Upper lobe of left lung (tissue), 6 donors: Measurements from ENCODE around the gene SHD. TPM values are rescaled to one million over a fixed set of nuclear protein-coding genes. Genes with fewer than 3 reads are reported as not detected.

ENCODE experiments used
- ATAC-seq, 2 donors: fragments of 200-7000 bp; cut with Tn5 transposase; one replicate each; pipeline ENCODE4 v1.9.1; 2022; ENCODE audit warnings: mild to moderate bottlenecking in 2 of 2, moderate library complexity in 2 of 2; ENCODE audit not compliant: low FRiP score in 2 of 2
- DNase-seq, 2 donors: peaks; one replicate each; pipeline ENCODE4 v3.0.0-alpha.2; 2019 to 2020
- H3K27ac ChIP-seq, 4 donors: fragments of 200-600 bp; sonication (generic); one replicate each; pipeline ENCODE4 v1.5.1; 2016 to 2019
- H3K27me3 ChIP-seq, 4 donors: fragments of 200-600 bp; sonication (generic); one replicate each; pipeline ENCODE4 v1.5.1; 2017 to 2019
- H3K36me3 ChIP-seq, 4 donors: fragments of 200-600 bp; sonication (generic); one replicate each; pipeline ENCODE4 v1.5.1; 2016 to 2019
- H3K4me1 ChIP-seq, 4 donors: fragments of 200-600 bp; sonication (generic); one replicate each; pipeline ENCODE4 v1.5.1; 2018 to 2019
- H3K4me3 ChIP-seq, 4 donors: fragments of 200-600 bp; sonication (generic); one replicate each; pipeline ENCODE4 v1.5.1; 2017 to 2019; ENCODE audit warnings: mild to moderate bottlenecking in 2 of 4, moderate library complexity in 1 of 4
- H3K9me3 ChIP-seq, 4 donors: fragments of 200-600 bp; sonication (generic); one replicate each; pipeline ENCODE4 v1.5.1; 2018 to 2019
- EP300 ChIP-seq, 4 donors: sonication (generic); formaldehyde crosslinking; IDR thresholded peaks; one replicate each; pipeline ENCODE4 v1.5.1; 2017; ENCODE audit warnings: antibody characterized with exemption in 4 of 4, control low read depth in 2 of 4
- POLR2A ChIP-seq, 4 donors: fragments of 450-650 bp; IDR thresholded peaks; one replicate each; pipeline ENCODE4 v1.5.1; 2016 to 2017; ENCODE audit warnings: antibody characterized with exemption in 4 of 4, mild to moderate bottlenecking in 2 of 4
- POLR2AphosphoS5 ChIP-seq, 2 donors: sonication (generic); formaldehyde crosslinking; IDR thresholded peaks; one replicate each; pipeline ENCODE4 v1.5.1; 2017; ENCODE audit warnings: antibody characterized with exemption in 2 of 2
- WGBS, 2 donors: methylation state at CpG; one replicate each; pipeline ENCODE4 v1.1.5; 2017 to 2018; 5-methylcytosine and 5-hydroxymethylcytosine counted together
- total RNA-seq, 6 donors: library from RNA; depleted of rRNA in 4 of 6; stranded (reverse); fragments of >200 nt in 4 of 6; gene quantifications; one replicate each; pipeline versions ENCODE4 v1.1.0 to v1.2.1, GENCODE V29; 2016 to 2021
- TF ChIP-seq, protein P1 (sequence below), 6 experiments: fragments of 450-650 bp in 4 of 6; fragments of 200-600 bp in 2 of 6; sonication (generic) in 2 of 6; IDR thresholded peaks; one replicate each; pipeline ENCODE4 v1.5.1; 2016 to 2019; ENCODE audit warnings: antibody characterized with exemption in 6 of 6
- donor health status: DM: no; HTN: no; CAD: no; lungs with moderate emphysema.
- donor health status: DM: no; HTN: yes; CAD: no; lungs with severe emphysema.

The SHD gene
- total RNA-seq, 6 donors from 2014 or later = 0.98 TPM; not detected in 5

- no peaks in the 10 kb centered on the region for H3K9me3 ChIP-seq
- ATAC-seq = no peak
- no peak overlapping the region for H3K4me3 ChIP-seq
- no peaks in the 10 kb centered on the region for H3K36me3 ChIP-seq
- peaks cover 16 to 19% (median 18%) of the 10 kb centered on the region in 4 donors for H3K4me1 ChIP-seq
- no peaks in the 10 kb centered on the region for H3K27me3 ChIP-seq
- 96% methylated on average over 8 to 9 of the region's 9 CpGs for WGBS, 2 donors
- DNase-seq = no peak
- TF ChIP-seq POLR2A (IDR thresholded peaks at IDR 0.05) (no peak), EP300 (IDR thresholded peaks at IDR 0.05) (no peak), POLR2AphosphoS5 (IDR thresholded peaks at IDR 0.05) (no peak)
- TF ChIP-seq, protein P1, sequence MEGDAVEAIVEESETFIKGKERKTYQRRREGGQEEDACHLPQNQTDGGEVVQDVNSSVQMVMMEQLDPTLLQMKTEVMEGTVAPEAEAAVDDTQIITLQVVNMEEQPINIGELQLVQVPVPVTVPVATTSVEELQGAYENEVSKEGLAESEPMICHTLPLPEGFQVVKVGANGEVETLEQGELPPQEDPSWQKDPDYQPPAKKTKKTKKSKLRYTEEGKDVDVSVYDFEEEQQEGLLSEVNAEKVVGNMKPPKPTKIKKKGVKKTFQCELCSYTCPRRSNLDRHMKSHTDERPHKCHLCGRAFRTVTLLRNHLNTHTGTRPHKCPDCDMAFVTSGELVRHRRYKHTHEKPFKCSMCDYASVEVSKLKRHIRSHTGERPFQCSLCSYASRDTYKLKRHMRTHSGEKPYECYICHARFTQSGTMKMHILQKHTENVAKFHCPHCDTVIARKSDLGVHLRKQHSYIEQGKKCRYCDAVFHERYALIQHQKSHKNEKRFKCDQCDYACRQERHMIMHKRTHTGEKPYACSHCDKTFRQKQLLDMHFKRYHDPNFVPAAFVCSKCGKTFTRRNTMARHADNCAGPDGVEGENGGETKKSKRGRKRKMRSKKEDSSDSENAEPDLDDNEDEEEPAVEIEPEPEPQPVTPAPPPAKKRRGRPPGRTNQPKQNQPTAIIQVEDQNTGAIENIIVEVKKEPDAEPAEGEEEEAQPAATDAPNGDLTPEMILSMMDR (IDR thresholded peaks at IDR 0.05) = no peak
- no peak overlapping the region for H3K27ac ChIP-seq
Observed at GRCh38 chr19:4323692-4324091, 44.6 kb downstream of the SHD start.

DNA sequence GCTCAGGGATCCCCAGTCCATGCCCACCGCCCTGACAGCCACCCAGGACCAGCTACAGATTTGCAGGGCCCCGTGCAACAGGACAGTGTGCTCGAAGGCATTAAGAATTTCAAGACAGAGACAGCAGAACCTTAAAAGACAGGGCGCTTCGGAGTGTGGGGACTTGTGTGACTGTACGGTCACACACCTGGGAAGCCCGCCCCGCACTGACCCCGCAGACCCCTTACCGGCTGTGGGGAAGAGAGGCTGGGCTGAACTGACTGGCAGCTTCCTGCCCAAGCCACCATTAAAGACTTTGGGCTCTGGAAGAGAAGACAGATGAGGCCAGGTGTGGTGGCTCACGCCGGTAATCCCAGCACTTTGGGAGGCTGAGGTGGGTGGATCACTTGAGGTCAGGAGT is 45.2 kb downstream of the SHD start:
- no peak overlapping the region for H3K4me3 ChIP-seq
- H3K36me3 ChIP-seq = no peaks in the 10 kb centered on the region
- no peaks in the 10 kb centered on the region for H3K9me3 ChIP-seq
- 85 to 87% methylated on average over 3 to 6 of the region's 12 CpGs for WGBS, 2 donors
- DNase-seq = peak in 1 of 2 donors; percentile 71
- peaks cover 18 to 24% (median 21%) of the 10 kb centered on the region in 4 donors for H3K4me1 ChIP-seq
- no peaks in the 10 kb centered on the region for H3K27me3 ChIP-seq
- TF ChIP-seq POLR2AphosphoS5 (IDR thresholded peaks at IDR 0.05) = no peak
- TF ChIP-seq POLR2A (IDR thresholded peaks at IDR 0.05) = no peak
- TF ChIP-seq, protein P1 (IDR thresholded peaks at IDR 0.05) = no peak
- no peak for TF ChIP-seq EP300 (IDR thresholded peaks at IDR 0.05)
- no peak for ATAC-seq
- no peak overlapping the region for H3K27ac ChIP-seq

- TF ChIP-seq, protein P1 (IDR thresholded peaks at IDR 0.05) = no peak
- TF ChIP-seq POLR2AphosphoS5 (IDR thresholded peaks at IDR 0.05) = no peak
- no peak for TF ChIP-seq POLR2A (IDR thresholded peaks at IDR 0.05)
- TF ChIP-seq EP300 (IDR thresholded peaks at IDR 0.05) = no peak
- WGBS, 2 donors = 65 to 70% methylated on average over 12 to 13 of the region's 13 CpGs
- Histone ChIP-seq H3K4me3 (no peak overlapping the region), H3K27ac (no peak overlapping the region), H3K27me3 (no peaks in the 10 kb centered on the region), H3K9me3 (no peaks in the 10 kb centered on the region), H3K36me3 (no peaks in the 10 kb centered on the region), H3K4me1 (peaks cover 18 to 24% (median 21%) of the 10 kb centered on the region in 4 donors)
- DNase-seq (no peak), ATAC-seq (no peak)
Observed at GRCh38 chr19:4326215-4326836, 47.3 kb downstream of the SHD start.

DNA sequence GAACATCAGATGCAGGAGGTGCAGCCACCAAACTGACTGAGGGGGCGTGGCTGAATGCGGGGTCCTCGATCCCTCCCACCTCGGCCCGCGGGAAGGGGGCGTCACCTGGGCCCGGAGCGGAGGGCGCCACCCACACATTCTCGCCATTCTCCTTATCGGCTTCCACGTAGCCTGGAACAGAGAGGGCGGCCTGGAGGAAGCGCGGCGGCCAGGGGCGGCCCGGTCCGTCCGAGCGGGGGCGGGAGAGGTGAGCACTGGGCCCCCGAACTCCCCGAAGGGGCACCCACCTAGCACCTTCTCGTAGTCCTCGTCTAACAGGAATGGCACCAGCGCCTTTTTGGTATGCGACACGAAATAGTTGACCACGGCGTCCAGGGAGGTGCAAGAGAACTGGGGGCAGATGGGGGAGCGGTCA is 47.8 kb downstream of the SHD start:
- ATAC-seq (no peak), DNase-seq (peak in 1 of 2 donors; percentile 83)
- Histone ChIP-seq H3K36me3 (no peaks in the 10 kb centered on the region), H3K27me3 (no peaks in the 10 kb centered on the region), H3K4me3 (peak overlapping the region in 2 of 4 donors; percentile 47 to 57), H3K4me1 (peaks cover 18 to 24% (median 21%) of the 10 kb centered on the region in 4 donors), H3K9me3 (no peaks in the 10 kb centered on the region), H3K27ac (no peak overlapping the region)
- 25 to 35% methylated on average over 20 to 28 of the region's 33 CpGs for WGBS, 2 donors
- no peak for TF ChIP-seq POLR2A (IDR thresholded peaks at IDR 0.05)
- TF ChIP-seq EP300 (IDR thresholded peaks at IDR 0.05) = no peak
- TF ChIP-seq POLR2AphosphoS5 (IDR thresholded peaks at IDR 0.05) = no peak
- TF ChIP-seq, protein P1 (IDR thresholded peaks at IDR 0.05) = no peak
